SK-N-SH (cell line): ENCODE results near the gene NECAB2. TPM values are rescaled to one million over a fixed set of nuclear protein-coding genes. Genes with fewer than 3 reads are reported as not detected.
A peak's percentile ranks its signal among the peaks of the same experiment; 100 is the strongest.

ENCODE experiments used
- CTCF ChIA-PET: fragments of 300-600, 350-600 bp; formaldehyde crosslinking; extraction: SDS; loops from one replicate; lab custom pipeline; 2021; lab: Yijun Ruan, JAX
- POLR2A ChIA-PET: fragments of 350-600 bp; sonication (Branson Sonifier 250); formaldehyde crosslinking; extraction: SDS; loops from one replicate; lab custom pipeline; 2020; ENCODE audit warnings: antibody characterized with exemption, inconsistent platforms; lab: Yijun Ruan, JAX
- DNase-seq: peaks from one replicate; pipeline ENCODE4 v3.0.0; 2012
- H2AFZ ChIP-seq: fragments of 200-600 bp; sonication (generic); 2 replicates; pipeline ENCODE4 v1.8.1; 2016; ENCODE audit warnings: antibody characterized with exemption, mild to moderate bottlenecking, low read depth
- H3F3A ChIP-seq: fragments of 200-600 bp; sonication (generic); replicated peaks from 2 replicates; pipeline ENCODE3; 2016; ENCODE audit warnings: antibody characterized with exemption, mild to moderate bottlenecking; ENCODE audit not compliant: insufficient read depth
- H3K27ac ChIP-seq, 2 experiments: fragments of 200-500 bp in 1 of 2; fragments of 200-600 bp in 1 of 2; sonication (Bioruptor generic) in 1 of 2; sonication (generic), shearing (Covaris generic) in 1 of 2; 2 replicates each; pipeline versions ENCODE4 v1.5.1 to v1.6.1; 2014 to 2016; ENCODE audit warnings: low read depth in 2 of 2, inconsistent platforms in 1 of 2, low read length in 1 of 2, mild to moderate bottlenecking in 1 of 2, mixed read lengths in 1 of 2
- H3K27me3 ChIP-seq: fragments of 200-600 bp; sonication (generic), shearing (Covaris generic); 2 replicates; pipeline ENCODE4 v1.6.1; 2016; ENCODE audit warnings: mixed run types; ENCODE audit not compliant: insufficient read depth
- H3K36me3 ChIP-seq, 2 experiments: fragments of 200-500 bp in 1 of 2; fragments of 200-600 bp in 1 of 2; sonication (Bioruptor generic) in 1 of 2; sonication (generic) in 1 of 2; replicated peaks in 1 of 2; 2 replicates each; pipeline versions ENCODE3 to v1.5.1; 2014 to 2016; ENCODE audit warnings: low read length in 1 of 2, mild to moderate bottlenecking in 1 of 2; ENCODE audit not compliant: insufficient read depth in 2 of 2, control insufficient read depth in 1 of 2
- H3K4me1 ChIP-seq, 2 experiments: fragments of 200-500 bp in 1 of 2; fragments of 200-600 bp in 1 of 2; sonication (Bioruptor generic) in 1 of 2; sonication (generic), shearing (Covaris generic) in 1 of 2; 2 replicates each; pipeline versions ENCODE4 v1.5.1 to v1.6.1; 2014 to 2016; ENCODE audit warnings: low read depth in 1 of 2, low read length in 1 of 2, mixed run types in 1 of 2; ENCODE audit not compliant: insufficient read depth in 2 of 2, control insufficient read depth in 1 of 2
- H3K4me2 ChIP-seq: fragments of 200-600 bp; sonication (generic), shearing (Covaris generic); 2 replicates; pipeline ENCODE4 v1.6.1; 2017; ENCODE audit warnings: mixed run types
- H3K4me3 ChIP-seq, 2 experiments: fragments of 200-500 bp in 1 of 2; fragments of 200-600 bp in 1 of 2; sonication (Bioruptor generic) in 1 of 2; sonication (generic), shearing (Covaris generic) in 1 of 2; 2 replicates each; pipeline versions ENCODE4 v1.5.1 to v1.8.1; 2014 to 2016; ENCODE audit warnings: low read depth in 2 of 2, inconsistent platforms in 1 of 2, low read length in 1 of 2, mild to moderate bottlenecking in 1 of 2, mixed read lengths in 1 of 2, moderate library complexity in 1 of 2
- H3K79me2 ChIP-seq: fragments of 200-600 bp; sonication (generic); 2 replicates; pipeline ENCODE4 v1.8.1; 2017; ENCODE audit warnings: mild to moderate bottlenecking; ENCODE audit not compliant: insufficient read depth
- H3K9ac ChIP-seq: fragments of 200-600 bp; sonication (generic); 2 replicates; pipeline ENCODE4 v1.6.1; 2017; ENCODE audit warnings: mixed run types
- H3K9me2 ChIP-seq: fragments of 200-600 bp; sonication (generic); 2 replicates; pipeline ENCODE4 v1.6.1; 2017; ENCODE audit warnings: mixed run types
- H3K9me3 ChIP-seq: fragments of 200-600 bp; sonication (generic); 2 replicates; pipeline ENCODE4 v1.6.1; 2017; ENCODE audit warnings: mixed run types, mild to moderate bottlenecking, moderate library complexity
- H4K20me1 ChIP-seq: fragments of 200-600 bp; sonication (generic); 2 replicates; pipeline ENCODE4 v1.6.1; 2017; ENCODE audit warnings: mild to moderate bottlenecking, mixed run types; ENCODE audit not compliant: insufficient read depth
- CHD2 ChIP-seq: fragments of 150-350 bp; IDR thresholded peaks from 2 replicates; pipeline ENCODE4 v1.6.1; 2018; ENCODE audit warnings: low read length; ENCODE audit not compliant: partially characterized antibody
- EP300 ChIP-seq, 2 experiments: IDR thresholded peaks; 2 replicates each; pipeline versions ENCODE4 v1.4.0 to v1.6.1; 2012; ENCODE audit warnings: borderline replicate concordance in 1 of 2, low read depth in 1 of 2, low read length in 1 of 2
- EZH2phosphoT487 ChIP-seq: fragments of 200-600 bp; sonication (generic); IDR thresholded peaks from 2 replicates; pipeline ENCODE4 v1.6.1; 2017; ENCODE audit warnings: low read depth, mixed run types, mild to moderate bottlenecking, antibody characterized with exemption, moderate library complexity, borderline replicate concordance
- FOSL2 ChIP-seq: IDR thresholded peaks from 2 replicates; pipeline ENCODE4 v1.4.0; 2012; ENCODE audit warnings: low read depth, mild to moderate bottlenecking, moderate library complexity, borderline replicate concordance
- FOXJ3 ChIP-seq: sonication (generic); formaldehyde crosslinking; IDR thresholded peaks from 2 replicates; pipeline ENCODE4 v1.5.1; 2020; ENCODE audit warnings: mild to moderate bottlenecking, missing genetic modification reagents
- FOXM1 ChIP-seq: IDR thresholded peaks from 2 replicates; pipeline ENCODE4 v1.4.0; 2012; ENCODE audit warnings: low read depth, mild to moderate bottlenecking
- IRF3 ChIP-seq: fragments of 150-350 bp; IDR thresholded peaks from 2 replicates; pipeline ENCODE4 v1.6.1; 2016; ENCODE audit warnings: mild to moderate bottlenecking, low read depth, low read length
- MEF2A ChIP-seq: IDR thresholded peaks from 2 replicates; pipeline ENCODE4 v1.4.0; 2012; ENCODE audit warnings: low read depth, borderline replicate concordance
- MXI1 ChIP-seq: IDR thresholded peaks from 2 replicates; pipeline ENCODE4 v1.6.1; 2012; ENCODE audit warnings: mild to moderate bottlenecking, low read depth, low read length, improper control_type of control experiment
- NFIC ChIP-seq: IDR thresholded peaks from 2 replicates; pipeline ENCODE4 v1.4.0; 2012; ENCODE audit warnings: borderline replicate concordance
- NRF1 ChIP-seq: IDR thresholded peaks from 2 replicates; pipeline ENCODE4 v1.6.1; 2012; ENCODE audit warnings: low read depth, mild to moderate bottlenecking, low read length
- PBX3 ChIP-seq: IDR thresholded peaks from 2 replicates; pipeline ENCODE4; 2012
- SIN3A ChIP-seq: IDR thresholded peaks from 2 replicates; pipeline ENCODE4 v1.6.1; 2012; ENCODE audit warnings: low read depth, mild to moderate bottlenecking, low read length, moderate library complexity, borderline replicate concordance
- SMC3 ChIP-seq: IDR thresholded peaks from 2 replicates; pipeline ENCODE4 v1.6.1; 2012; ENCODE audit warnings: low read depth, low read length, improper control_type of control experiment
- TCF12 ChIP-seq: IDR thresholded peaks from 2 replicates; pipeline ENCODE4 v1.4.0; 2012
- ZBTB33 ChIP-seq: IDR thresholded peaks from 2 replicates; pipeline ENCODE4 v1.4.0; 2012; ENCODE audit warnings: low read depth, borderline replicate concordance
- WGBS: methylation state at CpG from one replicate; pipeline ENCODE4 v1.1.6; 2017; ENCODE audit warnings: low lambda C conversion rate; 5-methylcytosine and 5-hydroxymethylcytosine counted together
- polyA plus RNA-seq, 3 experiments: library from polyadenylated mRNA; depleted of rRNA; stranded (reverse); fragments of >200 nt; gene quantifications; 2 replicates each; pipeline ENCODE4 v1.2.3, GENCODE V29; 2012
- TF ChIP-seq, protein P1 (sequence below): IDR thresholded peaks from 2 replicates; pipeline ENCODE4 v1.6.1; 2012; ENCODE audit warnings: mild to moderate bottlenecking, low read depth, low read length, moderate library complexity

Gene NECAB2
- polyA plus RNA-seq, 1 of the 3 experiments (the other 2 are of a cell fraction) = 0.58 TPM

GRCh38 chr16:83954577-83955016 is 13.4 kb upstream of the NECAB2 start:
- 39% methylated on average over 9 of the region's 9 CpGs for WGBS
- CTCF ChIA-PET = interaction anchor here (0.8 to 14.6 kb wide), 17 partner anchors 14 to 353 kb away, joined by 3 to 470 read pairs (median 5); partner anchors contain the start of gene TAF1C
- no peak overlapping the region for H2AFZ ChIP-seq
- TF ChIP-seq CHD2 (no peak), PBX3 (peak; percentile 45)
- H3K27me3 ChIP-seq = no peaks in the 10 kb centered on the region
- H3K27ac ChIP-seq = no peak overlapping the region
- peaks cover 3% of the 10 kb centered on the region for H3F3A ChIP-seq
- no peak overlapping the region for H3K9ac ChIP-seq
- no peaks in the 10 kb centered on the region for H3K9me2 ChIP-seq
- no peaks in the 10 kb centered on the region for H3K79me2 ChIP-seq
- peaks cover 11% of the 10 kb centered on the region; the same call in 1 of the 2 replicates for H4K20me1 ChIP-seq
- H3K36me3 ChIP-seq = peaks cover 0 to 6% of the 10 kb centered on the region in 2 experiments
- peak overlapping the region in 1 of 2 experiments; percentile 65; a peak in 1 of 4 replicates for H3K4me3 ChIP-seq
- no peaks in the 10 kb centered on the region for H3K9me3 ChIP-seq
- peaks cover 9 to 37% of the 10 kb centered on the region in 2 experiments; a peak in 2 of 4 replicates for H3K4me1 ChIP-seq
- H3K4me2 ChIP-seq = peak overlapping the region; percentile 99
- POLR2A ChIA-PET = no interaction called here
- no peak for DNase-seq

DNA sequence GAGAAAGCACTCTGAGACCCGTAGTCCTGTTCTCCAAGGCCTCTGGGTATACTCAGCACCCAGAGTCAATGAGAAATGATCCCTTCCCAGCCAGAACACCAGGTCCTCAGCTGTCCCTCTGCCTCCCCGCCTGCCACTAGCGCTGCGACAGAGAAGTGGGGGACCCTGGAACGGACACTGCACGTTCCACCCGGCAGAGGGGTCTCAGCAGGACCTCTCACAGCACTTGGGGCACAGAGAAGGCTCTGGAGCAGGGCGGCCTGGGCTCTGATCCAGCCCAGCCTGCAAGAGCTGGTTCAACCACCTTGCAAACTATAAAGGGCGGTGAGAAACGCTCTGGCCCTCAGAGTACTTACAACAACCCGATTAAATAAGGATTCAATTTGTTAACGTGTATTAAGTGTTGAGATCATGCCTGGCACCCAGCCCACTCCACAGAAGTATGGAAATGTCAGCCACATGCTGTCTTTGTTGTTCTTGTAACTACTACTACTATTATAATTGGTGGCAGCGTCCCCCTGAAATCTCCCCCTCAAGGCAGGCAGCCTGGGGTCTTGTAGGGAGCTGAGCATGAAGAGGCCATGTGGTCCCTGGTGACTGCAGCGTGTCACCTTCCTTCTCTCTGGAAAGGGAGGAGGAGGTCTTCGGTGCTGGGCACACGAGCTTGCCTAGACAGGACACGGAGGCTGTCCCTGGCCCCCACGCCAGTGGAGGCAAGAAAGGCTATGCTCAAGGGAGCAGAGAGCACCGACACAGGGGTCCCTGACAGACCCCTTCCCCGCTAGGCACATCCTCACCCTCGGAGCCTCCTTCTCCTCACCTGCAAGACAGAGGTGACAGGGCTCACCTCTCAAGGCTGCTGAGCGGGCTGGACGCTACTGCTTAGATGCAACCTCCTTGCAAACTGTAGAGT is 12.6 kb upstream of the NECAB2 start:
- H3K27ac ChIP-seq = no peak overlapping the region
- peaks cover 4 to 6% of the 10 kb centered on the region in 2 experiments for H3K36me3 ChIP-seq
- H3K9me3 ChIP-seq = no peaks in the 10 kb centered on the region
- CTCF ChIA-PET = interaction anchor here (0.9 to 14.6 kb wide), 20 partner anchors 9 to 529 kb away, joined by 3 to 470 read pairs (median 6); partner anchors contain the start of genes NECAB2, SLC38A8 and TAF1C
- H3K9ac ChIP-seq = no peak overlapping the region
- no peak overlapping the region for H2AFZ ChIP-seq
- DNase-seq = no peak
- peaks cover 3% of the 10 kb centered on the region for H3F3A ChIP-seq
- H3K79me2 ChIP-seq = no peaks in the 10 kb centered on the region
- H3K27me3 ChIP-seq = no peaks in the 10 kb centered on the region
- peaks cover 9 to 37% of the 10 kb centered on the region in 2 experiments; a peak in 2 of 4 replicates for H3K4me1 ChIP-seq
- no peak overlapping the region for H3K4me3 ChIP-seq
- H4K20me1 ChIP-seq = peaks cover 11% of the 10 kb centered on the region; the same call in 1 of the 2 replicates
- H3K9me2 ChIP-seq = no peaks in the 10 kb centered on the region
- POLR2A ChIA-PET = no interaction called here
- 80% methylated on average over 17 of the region's 23 CpGs for WGBS
- H3K4me2 ChIP-seq = peak overlapping the region; percentile 99
- TF ChIP-seq SIN3A (no peak), IRF3 (no peak), TCF12 (no peak), MEF2A (no peak), MXI1 (no peak), EZH2phosphoT487 (no peak), EP300 (IDR thresholded peaks at IDR 0.05; ENCODE audit: borderline replicate concordance in 1 of 2, low read depth in 1 of 2, low read length in 1 of 2) (no peak), CHD2 (no peak), ZBTB33 (no peak), NFIC (no peak), FOXM1 (no peak), FOXJ3 (no peak), SMC3 (no peak), FOSL2 (no peak), NRF1 (no peak)
- TF ChIP-seq, protein P1, sequence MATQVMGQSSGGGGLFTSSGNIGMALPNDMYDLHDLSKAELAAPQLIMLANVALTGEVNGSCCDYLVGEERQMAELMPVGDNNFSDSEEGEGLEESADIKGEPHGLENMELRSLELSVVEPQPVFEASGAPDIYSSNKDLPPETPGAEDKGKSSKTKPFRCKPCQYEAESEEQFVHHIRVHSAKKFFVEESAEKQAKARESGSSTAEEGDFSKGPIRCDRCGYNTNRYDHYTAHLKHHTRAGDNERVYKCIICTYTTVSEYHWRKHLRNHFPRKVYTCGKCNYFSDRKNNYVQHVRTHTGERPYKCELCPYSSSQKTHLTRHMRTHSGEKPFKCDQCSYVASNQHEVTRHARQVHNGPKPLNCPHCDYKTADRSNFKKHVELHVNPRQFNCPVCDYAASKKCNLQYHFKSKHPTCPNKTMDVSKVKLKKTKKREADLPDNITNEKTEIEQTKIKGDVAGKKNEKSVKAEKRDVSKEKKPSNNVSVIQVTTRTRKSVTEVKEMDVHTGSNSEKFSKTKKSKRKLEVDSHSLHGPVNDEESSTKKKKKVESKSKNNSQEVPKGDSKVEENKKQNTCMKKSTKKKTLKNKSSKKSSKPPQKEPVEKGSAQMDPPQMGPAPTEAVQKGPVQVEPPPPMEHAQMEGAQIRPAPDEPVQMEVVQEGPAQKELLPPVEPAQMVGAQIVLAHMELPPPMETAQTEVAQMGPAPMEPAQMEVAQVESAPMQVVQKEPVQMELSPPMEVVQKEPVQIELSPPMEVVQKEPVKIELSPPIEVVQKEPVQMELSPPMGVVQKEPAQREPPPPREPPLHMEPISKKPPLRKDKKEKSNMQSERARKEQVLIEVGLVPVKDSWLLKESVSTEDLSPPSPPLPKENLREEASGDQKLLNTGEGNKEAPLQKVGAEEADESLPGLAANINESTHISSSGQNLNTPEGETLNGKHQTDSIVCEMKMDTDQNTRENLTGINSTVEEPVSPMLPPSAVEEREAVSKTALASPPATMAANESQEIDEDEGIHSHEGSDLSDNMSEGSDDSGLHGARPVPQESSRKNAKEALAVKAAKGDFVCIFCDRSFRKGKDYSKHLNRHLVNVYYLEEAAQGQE = no peak
